HepG2 (cell line): ENCODE measurements around the gene PAK6. TPM values are rescaled to one million over a fixed set of nuclear protein-coding genes. Genes with fewer than 3 reads are reported as not detected.

Experiments
- ATAC-seq: fragments of 200-7000 bp; cut with Tn5 transposase; 3 replicates; pipeline ENCODE4 v1.9.1; 2020; ENCODE audit warnings: mild to moderate bottlenecking, moderate library complexity
- BruUV-seq: library from RNA; stranded (reverse); fragments of 400-500 nt; replicated peaks from 2 replicates; lab custom pipeline; 2021; lab: Mats Ljungman, UMichigan
- CTCF ChIA-PET: fragments of 300-600 bp; formaldehyde crosslinking; extraction: SDS; loops from one replicate; lab custom pipeline; 2021; ENCODE audit warnings: low total read pairs, inconsistent platforms, low intra/inter-chr PET ratio; lab: Yijun Ruan, JAX
- POLR2A ChIA-PET: fragments of 350-600 bp; sonication (Branson Sonifier 250); formaldehyde crosslinking; loops from one replicate; lab custom pipeline; 2020; ENCODE audit warnings: antibody characterized with exemption, inconsistent platforms; lab: Yijun Ruan, JAX
- DNase-seq: peaks from one replicate; pipeline ENCODE4 v3.0.0-alpha.2; 2015; ENCODE audit warnings: low spot score
- FAIRE-seq: peaks from 3 replicates; lab custom pipeline; 2011; peaks lifted over from hg19 to GRCh38; lab: Jason Lieb, UNC
- H2AFZ ChIP-seq: one replicate; pipeline ENCODE4 v1.6.1; 2011; ENCODE audit warnings: low read length, inconsistent platforms
- H3K27ac ChIP-seq: fragments of 300-600 bp; 3 replicates; pipeline ENCODE4 v1.8.0; 2011; ENCODE audit warnings: mixed run types, mild to moderate bottlenecking, mixed read lengths, low read length, inconsistent platforms; ENCODE audit not compliant: insufficient read depth; ENCODE audit errors: extremely low read length
- H3K27me3 ChIP-seq, 2 experiments: fragments of 200-600 bp in 1 of 2; 2 replicates in 1 of 2; 3 replicates in 1 of 2; pipeline versions ENCODE4 v1.6.0 to v1.8.0; 2011; ENCODE audit warnings: low read length in 2 of 2, mild to moderate bottlenecking in 2 of 2, moderate library complexity in 2 of 2, inconsistent platforms in 1 of 2; ENCODE audit not compliant: insufficient read depth in 2 of 2, control insufficient read depth in 1 of 2
- H3K36me3 ChIP-seq, 2 experiments: fragments of 200-600 bp in 1 of 2; replicated peaks in 1 of 2; 2 replicates in 1 of 2; 3 replicates in 1 of 2; pipeline versions ENCODE4 v1.5.1 to v1.8.0; 2011; ENCODE audit warnings: low read length in 2 of 2, inconsistent platforms in 1 of 2; ENCODE audit not compliant: insufficient read depth in 2 of 2, control insufficient read depth in 1 of 2
- H3K4me1 ChIP-seq: 2 replicates; pipeline ENCODE4 v1.5.1; 2012; ENCODE audit warnings: low read length, inconsistent platforms; ENCODE audit not compliant: insufficient read depth
- H3K4me2 ChIP-seq: 2 replicates; pipeline ENCODE4 v1.6.0; 2011; ENCODE audit warnings: low read depth, low read length, inconsistent platforms
- H3K4me3 ChIP-seq, 3 experiments: fragments of 200-600 bp in 1 of 3; sonication (generic), shearing (Covaris generic) in 1 of 3; replicated peaks in 1 of 3; 2 replicates each; pipeline ENCODE4 v1.5.1; 2011 to 2016; ENCODE audit warnings: low read length in 3 of 3, inconsistent platforms in 2 of 3, low read depth in 2 of 3, mild to moderate bottlenecking in 2 of 3, control low read depth in 1 of 3, mixed read lengths in 1 of 3; ENCODE audit not compliant: insufficient read depth in 1 of 3
- H3K79me2 ChIP-seq: one replicate; pipeline ENCODE4 v1.6.1; 2011; ENCODE audit warnings: low read length, inconsistent platforms; ENCODE audit not compliant: insufficient read depth
- H3K9ac ChIP-seq: 2 replicates; pipeline ENCODE4 v1.6.0; 2011; ENCODE audit warnings: mild to moderate bottlenecking, low read depth, low read length, inconsistent platforms; ENCODE audit not compliant: insufficient read depth
- H3K9me3 ChIP-seq: 2 replicates; pipeline ENCODE4 v1.5.1; 2012; ENCODE audit warnings: mild to moderate bottlenecking, low read length
- H4K20me1 ChIP-seq: 2 replicates; pipeline ENCODE4 v1.6.0; 2011; ENCODE audit warnings: inconsistent platforms, mild to moderate bottlenecking, low read length, moderate library complexity; ENCODE audit not compliant: insufficient read depth
- CAMTA2 ChIP-seq: sonication (generic); formaldehyde crosslinking; IDR thresholded peaks from 2 replicates; pipeline ENCODE4 v1.4.0; 2020; ENCODE audit warnings: mild to moderate bottlenecking, missing genetic modification reagents, borderline replicate concordance
- FOXJ3 ChIP-seq: sonication (generic); formaldehyde crosslinking; IDR thresholded peaks from 2 replicates; pipeline ENCODE4 v1.4.0; 2020; ENCODE audit warnings: missing genetic modification reagents, mild to moderate bottlenecking, borderline replicate concordance
- MYC ChIP-seq: sonication (generic); formaldehyde crosslinking; IDR thresholded peaks from 2 replicates; pipeline ENCODE4 v1.9.0; 2021; ENCODE audit warnings: missing genetic modification reagents, borderline replicate concordance
- PLRG1 ChIP-seq: fragments of 450-650 bp; conservative IDR thresholded peaks from 2 replicates; pipeline ENCODE4 v1.6.1; 2016
- ZNF24 ChIP-seq: fragments of 450-650 bp; IDR thresholded peaks from 2 replicates; pipeline ENCODE4 v1.6.1; 2017; ENCODE audit warnings: antibody characterized with exemption, mild to moderate bottlenecking
- ZNF468 ChIP-seq: sonication (generic); formaldehyde crosslinking; IDR thresholded peaks from 2 replicates; pipeline ENCODE4 v1.8.0; 2022; ENCODE audit warnings: mild to moderate bottlenecking, moderate library complexity, missing genetic modification reagents
- ZNF501 ChIP-seq: sonication (generic); formaldehyde crosslinking; IDR thresholded peaks from 2 replicates; pipeline ENCODE4 v1.5.1; 2020; ENCODE audit warnings: mild to moderate bottlenecking, moderate library complexity, missing genetic modification reagents
- WGBS: methylation state at CpG from one replicate; pipeline ENCODE4 v1.1.6; 2017; ENCODE audit warnings: low lambda C conversion rate; 5-methylcytosine and 5-hydroxymethylcytosine counted together
- in situ Hi-C: cut with HindIII; loops from 2 replicates; pipeline ENCODE4 v1.10.0; 2017; ENCODE audit warnings: low pct_unique_long_range_greater_than_20kb; ENCODE audit not compliant: extremely low pct_ligation_motif_present
- intact Hi-C: fragments of 100-400 bp; cut with micrococcal nuclease; formaldehyde crosslinking; loops from one replicate; pipeline ENCODE4 v1.10.0; 2022; ENCODE audit not compliant: unreplicated experiment
- polyA plus RNA-seq, 8 experiments: library from polyadenylated mRNA; depleted of rRNA in 3 of 8; stranded (reverse) in 7 of 8; unstranded in 1 of 8; fragments of >200 nt; fragmentation: Illumina TruSeq in 4 of 8; extraction: Trizol in 4 of 8; gene quantifications; 2 replicates each; pipeline versions ENCODE4 v1.2.1 to v1.2.3, GENCODE V29; 2011 to 2016; ENCODE audit warnings: low read depth in 4 of 8, missing spikeins in 1 of 8, mixed read lengths in 1 of 8; ENCODE audit not compliant: insufficient read depth in 1 of 8
- total RNA-seq, 5 experiments: library from RNA; depleted of rRNA; stranded (reverse); fragments of >200 nt; fragmentation: Illumina TruSeq; extraction: Trizol; gene quantifications; 2 replicates each; pipeline ENCODE4 v1.2.3, GENCODE V29; 2016; ENCODE audit warnings: low read depth in 1 of 5
- TF ChIP-seq, protein P1 (sequence below): sonication (generic); formaldehyde crosslinking; IDR thresholded peaks from 2 replicates; pipeline ENCODE4 v1.4.0; 2020; ENCODE audit warnings: missing genetic modification reagents
- TF ChIP-seq, protein P2 (sequence below): sonication (generic); formaldehyde crosslinking; IDR thresholded peaks from 2 replicates; pipeline ENCODE4 v1.4.0; 2020; ENCODE audit warnings: missing genetic modification reagents, borderline replicate concordance
- TF ChIP-seq, protein P3 (sequence below): sonication (generic); formaldehyde crosslinking; IDR thresholded peaks from 2 replicates; pipeline ENCODE4 v1.8.0; 2022; ENCODE audit warnings: mild to moderate bottlenecking, missing genetic modification reagents, borderline replicate concordance
- TF ChIP-seq, protein P4 (sequence below): sonication (generic); formaldehyde crosslinking; IDR thresholded peaks from 2 replicates; pipeline ENCODE4 v1.9.0; 2022; ENCODE audit warnings: missing genetic modification reagents, mild to moderate bottlenecking, borderline replicate concordance
- TF ChIP-seq, protein P5 (sequence below), 2 experiments: sonication (generic) in 1 of 2; formaldehyde crosslinking in 1 of 2; IDR thresholded peaks; 2 replicates each; pipeline versions ENCODE4 v1.4.0 to v1.6.1; 2018 to 2020; ENCODE audit warnings: missing genetic modification reagents in 2 of 2, borderline replicate concordance in 1 of 2, low read depth in 1 of 2, mild to moderate bottlenecking in 1 of 2, missing biosample characterization in 1 of 2

The PAK6 gene
- total and polyA plus RNA-seq, 2 of the 13 experiments (the other 11 are each of a cell fraction or from before 2014, with no cell fraction given), result 0.07 TPM; not detected in 1

DNA sequence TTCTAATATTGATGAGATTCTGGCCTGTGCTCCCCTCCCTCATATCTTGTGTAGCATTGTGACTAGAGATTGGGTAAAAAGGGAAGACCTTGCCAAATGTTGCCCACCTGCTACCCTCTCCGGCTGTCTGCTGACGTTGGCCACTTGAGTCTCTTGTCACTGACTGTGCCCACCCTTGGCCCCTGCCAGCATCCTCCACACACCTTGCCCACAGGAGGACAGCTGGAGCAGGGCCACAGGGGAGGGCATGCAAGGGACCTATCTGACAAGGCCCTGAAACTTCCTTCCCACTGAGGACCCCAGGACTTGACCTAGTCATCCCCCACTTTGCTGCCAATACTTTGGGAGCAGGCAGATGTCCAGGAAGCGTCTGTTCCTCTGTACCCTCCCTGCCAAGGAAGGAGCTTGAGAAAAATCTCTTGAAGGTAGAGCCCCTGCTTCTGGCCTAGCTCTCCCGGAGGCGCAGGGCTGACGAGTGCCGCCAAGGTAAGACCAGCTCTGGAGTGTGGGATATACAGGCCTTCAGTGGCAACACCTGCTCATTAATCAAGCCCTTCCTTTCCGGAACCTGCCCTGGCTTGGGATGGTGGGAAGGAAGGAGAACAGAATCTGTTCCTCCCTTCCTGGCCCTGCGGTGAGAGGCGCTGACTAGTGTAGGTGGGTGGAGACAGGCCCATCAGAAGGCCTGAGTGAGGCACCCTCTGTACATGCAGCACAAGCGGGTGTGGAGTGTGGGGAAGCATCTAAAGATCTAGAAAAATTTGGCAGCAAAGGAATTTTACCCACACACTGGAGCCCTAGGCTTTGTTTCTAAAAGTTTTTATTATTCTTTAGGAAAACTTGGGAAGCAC, 4.9 kb upstream of the PAK6 start:
- Histone ChIP-seq H3K4me1 (peaks cover 6% of the 10 kb centered on the region; the same call in 1 of the 2 replicates), H3K27ac (no peak overlapping the region), H2AFZ (no peak overlapping the region), H3K36me3 (no peaks in the 10 kb centered on the region), H3K79me2 (no peaks in the 10 kb centered on the region), H3K4me3 (no peak overlapping the region)
- BruUV-seq, result no TSS peak
- intact Hi-C loops, result no loop called here
- FAIRE-seq (no peak), DNase-seq (no peak)
- POLR2A ChIA-PET, result no interaction called here
- CTCF ChIA-PET, result no interaction called here
- no peak for TF ChIP-seq ZNF468
- TF ChIP-seq, protein P1, sequence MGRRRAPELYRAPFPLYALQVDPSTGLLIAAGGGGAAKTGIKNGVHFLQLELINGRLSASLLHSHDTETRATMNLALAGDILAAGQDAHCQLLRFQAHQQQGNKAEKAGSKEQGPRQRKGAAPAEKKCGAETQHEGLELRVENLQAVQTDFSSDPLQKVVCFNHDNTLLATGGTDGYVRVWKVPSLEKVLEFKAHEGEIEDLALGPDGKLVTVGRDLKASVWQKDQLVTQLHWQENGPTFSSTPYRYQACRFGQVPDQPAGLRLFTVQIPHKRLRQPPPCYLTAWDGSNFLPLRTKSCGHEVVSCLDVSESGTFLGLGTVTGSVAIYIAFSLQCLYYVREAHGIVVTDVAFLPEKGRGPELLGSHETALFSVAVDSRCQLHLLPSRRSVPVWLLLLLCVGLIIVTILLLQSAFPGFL, result no peak
- no peak for TF ChIP-seq FOXJ3 (CRISPR knock-in tag)
- TF ChIP-seq, protein P2, sequence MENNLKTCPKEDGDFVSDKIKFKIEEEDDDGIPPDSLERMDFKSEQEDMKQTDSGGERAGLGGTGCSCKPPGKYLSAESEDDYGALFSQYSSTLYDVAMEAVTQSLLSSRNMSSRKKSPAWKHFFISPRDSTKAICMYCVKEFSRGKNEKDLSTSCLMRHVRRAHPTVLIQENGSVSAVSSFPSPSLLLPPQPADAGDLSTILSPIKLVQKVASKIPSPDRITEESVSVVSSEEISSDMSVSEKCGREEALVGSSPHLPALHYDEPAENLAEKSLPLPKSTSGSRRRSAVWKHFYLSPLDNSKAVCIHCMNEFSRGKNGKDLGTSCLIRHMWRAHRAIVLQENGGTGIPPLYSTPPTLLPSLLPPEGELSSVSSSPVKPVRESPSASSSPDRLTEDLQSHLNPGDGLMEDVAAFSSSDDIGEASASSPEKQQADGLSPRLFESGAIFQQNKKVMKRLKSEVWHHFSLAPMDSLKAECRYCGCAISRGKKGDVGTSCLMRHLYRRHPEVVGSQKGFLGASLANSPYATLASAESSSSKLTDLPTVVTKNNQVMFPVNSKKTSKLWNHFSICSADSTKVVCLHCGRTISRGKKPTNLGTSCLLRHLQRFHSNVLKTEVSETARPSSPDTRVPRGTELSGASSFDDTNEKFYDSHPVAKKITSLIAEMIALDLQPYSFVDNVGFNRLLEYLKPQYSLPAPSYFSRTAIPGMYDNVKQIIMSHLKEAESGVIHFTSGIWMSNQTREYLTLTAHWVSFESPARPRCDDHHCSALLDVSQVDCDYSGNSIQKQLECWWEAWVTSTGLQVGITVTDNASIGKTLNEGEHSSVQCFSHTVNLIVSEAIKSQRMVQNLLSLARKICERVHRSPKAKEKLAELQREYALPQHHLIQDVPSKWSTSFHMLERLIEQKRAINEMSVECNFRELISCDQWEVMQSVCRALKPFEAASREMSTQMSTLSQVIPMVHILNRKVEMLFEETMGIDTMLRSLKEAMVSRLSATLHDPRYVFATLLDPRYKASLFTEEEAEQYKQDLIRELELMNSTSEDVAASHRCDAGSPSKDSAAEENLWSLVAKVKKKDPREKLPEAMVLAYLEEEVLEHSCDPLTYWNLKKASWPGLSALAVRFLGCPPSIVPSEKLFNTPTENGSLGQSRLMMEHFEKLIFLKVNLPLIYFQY (CRISPR knock-in tag), result no peak
- TF ChIP-seq PLRG1, result no peak
- no peak for TF ChIP-seq ZNF24
- TF ChIP-seq, protein P3, sequence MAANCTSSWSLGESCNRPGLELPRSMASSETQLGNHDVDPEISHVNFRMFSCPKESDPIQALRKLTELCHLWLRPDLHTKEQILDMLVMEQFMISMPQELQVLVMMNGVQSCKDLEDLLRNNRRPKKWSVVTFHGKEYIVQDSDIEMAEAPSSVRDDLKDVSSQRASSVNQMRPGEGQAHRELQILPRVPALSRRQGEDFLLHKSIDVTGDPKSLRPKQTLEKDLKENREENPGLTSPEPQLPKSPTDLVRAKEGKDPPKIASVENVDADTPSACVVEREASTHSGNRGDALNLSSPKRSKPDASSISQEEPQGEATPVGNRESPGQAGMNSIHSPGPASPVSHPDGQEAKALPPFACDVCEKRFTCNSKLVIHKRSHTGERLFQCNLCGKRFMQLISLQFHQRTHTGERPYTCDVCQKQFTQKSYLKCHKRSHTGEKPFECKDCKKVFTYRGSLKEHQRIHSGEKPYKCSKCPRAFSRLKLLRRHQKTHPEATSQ, result no peak
- TF ChIP-seq ZNF501, result no peak
- TF ChIP-seq, protein P4, sequence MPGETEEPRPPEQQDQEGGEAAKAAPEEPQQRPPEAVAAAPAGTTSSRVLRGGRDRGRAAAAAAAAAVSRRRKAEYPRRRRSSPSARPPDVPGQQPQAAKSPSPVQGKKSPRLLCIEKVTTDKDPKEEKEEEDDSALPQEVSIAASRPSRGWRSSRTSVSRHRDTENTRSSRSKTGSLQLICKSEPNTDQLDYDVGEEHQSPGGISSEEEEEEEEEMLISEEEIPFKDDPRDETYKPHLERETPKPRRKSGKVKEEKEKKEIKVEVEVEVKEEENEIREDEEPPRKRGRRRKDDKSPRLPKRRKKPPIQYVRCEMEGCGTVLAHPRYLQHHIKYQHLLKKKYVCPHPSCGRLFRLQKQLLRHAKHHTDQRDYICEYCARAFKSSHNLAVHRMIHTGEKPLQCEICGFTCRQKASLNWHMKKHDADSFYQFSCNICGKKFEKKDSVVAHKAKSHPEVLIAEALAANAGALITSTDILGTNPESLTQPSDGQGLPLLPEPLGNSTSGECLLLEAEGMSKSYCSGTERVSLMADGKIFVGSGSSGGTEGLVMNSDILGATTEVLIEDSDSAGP (CRISPR knock-in tag), result no peak
- TF ChIP-seq, protein P5, sequence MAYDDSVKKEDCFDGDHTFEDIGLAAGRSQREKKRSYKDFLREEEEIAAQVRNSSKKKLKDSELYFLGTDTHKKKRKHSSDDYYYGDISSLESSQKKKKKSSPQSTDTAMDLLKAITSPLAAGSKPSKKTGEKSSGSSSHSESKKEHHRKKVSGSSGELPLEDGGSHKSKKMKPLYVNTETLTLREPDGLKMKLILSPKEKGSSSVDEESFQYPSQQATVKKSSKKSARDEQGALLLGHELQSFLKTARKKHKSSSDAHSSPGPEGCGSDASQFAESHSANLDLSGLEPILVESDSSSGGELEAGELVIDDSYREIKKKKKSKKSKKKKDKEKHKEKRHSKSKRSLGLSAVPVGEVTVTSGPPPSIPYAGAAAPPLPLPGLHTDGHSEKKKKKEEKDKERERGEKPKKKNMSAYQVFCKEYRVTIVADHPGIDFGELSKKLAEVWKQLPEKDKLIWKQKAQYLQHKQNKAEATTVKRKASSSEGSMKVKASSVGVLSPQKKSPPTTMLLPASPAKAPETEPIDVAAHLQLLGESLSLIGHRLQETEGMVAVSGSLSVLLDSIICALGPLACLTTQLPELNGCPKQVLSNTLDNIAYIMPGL (CRISPR knock-in tag; IDR thresholded peaks at IDR 0.05; ENCODE audit: borderline replicate concordance in 1 of 2, low read depth in 1 of 2), result no peak
- TF ChIP-seq MYC (CRISPR knock-in tag), result no peak
- no peak for TF ChIP-seq CAMTA2 (CRISPR knock-in tag)
- TF ChIP-seq, all 625 proteins: peak for 0
- WGBS, result 97% methylated on average over 10 of the region's 11 CpGs
- H4K20me1 ChIP-seq, result no peaks in the 10 kb centered on the region
- in situ Hi-C loops, result no loop called here
- peaks cover 2 to 9% of the 10 kb centered on the region in 2 experiments; a peak in 3 of 5 replicates for H3K27me3 ChIP-seq
- no peak overlapping the region for H3K9ac ChIP-seq
- H3K9me3 ChIP-seq, result no peaks in the 10 kb centered on the region
- no peak for ATAC-seq
- H3K4me2 ChIP-seq, result no peak overlapping the region
